OCI-LY7 (cell line): ENCODE measurements around the gene PACS2. TPM values are rescaled to one million over a fixed set of nuclear protein-coding genes. Genes with fewer than 3 reads are reported as not detected.

Source experiments
- BruUV-seq: library from RNA; stranded (reverse); fragments of 400-500 nt; replicated peaks from 2 replicates; lab custom pipeline; 2021; lab: Mats Ljungman, UMichigan
- CTCF ChIA-PET: fragments of 300-600 bp; sonication (Branson Sonifier 250); formaldehyde crosslinking; loops from one replicate; lab custom pipeline; 2022; ENCODE audit warnings: antibody characterized with exemption; ENCODE audit not compliant: unreplicated experiment; lab: Charles Lee
- POLR2A ChIA-PET: fragments of 300-600 bp; sonication (Branson Sonifier 250); formaldehyde crosslinking; loops from one replicate; lab custom pipeline; 2022; ENCODE audit warnings: antibody characterized with exemption; lab: Charles Lee
- DNase-seq: peaks from one replicate; pipeline ENCODE4 v3.0.0-alpha.2; 2015; ENCODE audit warnings: low spot score
- H2AFZ ChIP-seq: fragments of 200-600 bp; sonication (generic), shearing (Covaris generic); 2 replicates; pipeline ENCODE4 v1.6.1; 2014; ENCODE audit warnings: mild to moderate bottlenecking, antibody characterized with exemption, low read length, moderate library complexity
- H3K27ac ChIP-seq: fragments of 200-600 bp; sonication (generic); 2 replicates; pipeline ENCODE4 v1.5.1; 2014; ENCODE audit warnings: mixed run types, low read depth, mild to moderate bottlenecking, moderate library complexity, low read length, inconsistent platforms; ENCODE audit not compliant: poor library complexity, severe bottlenecking
- H3K36me3 ChIP-seq: fragments of 200-600 bp; sonication (generic); 2 replicates; pipeline ENCODE4 v1.6.1; 2014; ENCODE audit warnings: mild to moderate bottlenecking, antibody characterized with exemption, low read length, moderate library complexity, mixed read lengths; ENCODE audit not compliant: insufficient read depth
- H3K4me1 ChIP-seq: fragments of 200-600 bp; sonication (generic); 2 replicates; pipeline ENCODE4 v1.5.1; 2014; ENCODE audit warnings: mild to moderate bottlenecking, low read length; ENCODE audit not compliant: insufficient read depth, poor library complexity, severe bottlenecking
- H3K4me2 ChIP-seq: fragments of 200-600 bp; sonication (generic); 2 replicates; pipeline ENCODE4 v1.6.1; 2014; ENCODE audit warnings: mild to moderate bottlenecking, low read length
- H3K4me3 ChIP-seq: fragments of 200-600 bp; sonication (generic); 2 replicates; pipeline ENCODE4 v1.5.1; 2014; ENCODE audit warnings: mild to moderate bottlenecking, low read depth, low read length; ENCODE audit not compliant: poor library complexity, severe bottlenecking
- H3K79me2 ChIP-seq: fragments of 200-600 bp; sonication (generic); 2 replicates; pipeline ENCODE4 v1.6.1; 2016; ENCODE audit warnings: low read depth, mild to moderate bottlenecking, low read length, moderate library complexity, mixed read lengths; ENCODE audit not compliant: insufficient read depth
- H3K9me2 ChIP-seq: fragments of 200-600 bp; sonication (generic); 2 replicates; pipeline ENCODE4 v1.6.1; 2016; ENCODE audit warnings: mild to moderate bottlenecking, low read length, mixed read lengths; ENCODE audit not compliant: insufficient read depth
- H3K9me3 ChIP-seq: fragments of 200-600 bp; sonication (generic); 2 replicates; pipeline ENCODE4 v1.6.1; 2014; ENCODE audit warnings: mild to moderate bottlenecking, mixed run types, low read length, mixed read lengths
- H4K20me1 ChIP-seq: fragments of 200-600 bp; sonication (generic); 2 replicates; pipeline ENCODE4 v1.6.1; 2014; ENCODE audit warnings: mild to moderate bottlenecking, antibody characterized with exemption, low read length, moderate library complexity, mixed read lengths; ENCODE audit not compliant: insufficient read depth
- EZH2phosphoT487 ChIP-seq: fragments of 200-600 bp; sonication (generic); IDR thresholded peaks from 2 replicates; pipeline ENCODE4 v1.6.1; 2018; ENCODE audit warnings: low read depth, borderline replicate concordance, mild to moderate bottlenecking, mixed run types, antibody characterized with exemption, low read length, moderate library complexity, mixed read lengths
- intact Hi-C: fragments of 100-400 bp; cut with micrococcal nuclease; formaldehyde crosslinking; loops from one replicate; pipeline ENCODE4 v1.10.0; 2022; ENCODE audit not compliant: unreplicated experiment
- total RNA-seq, 2 experiments: library from RNA; depleted of rRNA in 1 of 2; stranded (reverse); fragments of >200 nt in 1 of 2; shearing (Covaris generic) in 1 of 2; gene quantifications; 2 replicates each; pipeline ENCODE4 v1.2.3, GENCODE V29; 2014 to 2022
- TF ChIP-seq, protein P1 (sequence below): fragments of 200-600 bp; sonication (generic); conservative IDR thresholded peaks from 2 replicates; pipeline ENCODE4 v1.5.1; 2014; ENCODE audit warnings: mild to moderate bottlenecking, antibody characterized with exemption, low read length, moderate library complexity, mixed read lengths

Gene PACS2
- total RNA-seq, 2 experiments from 2014 or later = 45.4 to 46.9 TPM

DNA sequence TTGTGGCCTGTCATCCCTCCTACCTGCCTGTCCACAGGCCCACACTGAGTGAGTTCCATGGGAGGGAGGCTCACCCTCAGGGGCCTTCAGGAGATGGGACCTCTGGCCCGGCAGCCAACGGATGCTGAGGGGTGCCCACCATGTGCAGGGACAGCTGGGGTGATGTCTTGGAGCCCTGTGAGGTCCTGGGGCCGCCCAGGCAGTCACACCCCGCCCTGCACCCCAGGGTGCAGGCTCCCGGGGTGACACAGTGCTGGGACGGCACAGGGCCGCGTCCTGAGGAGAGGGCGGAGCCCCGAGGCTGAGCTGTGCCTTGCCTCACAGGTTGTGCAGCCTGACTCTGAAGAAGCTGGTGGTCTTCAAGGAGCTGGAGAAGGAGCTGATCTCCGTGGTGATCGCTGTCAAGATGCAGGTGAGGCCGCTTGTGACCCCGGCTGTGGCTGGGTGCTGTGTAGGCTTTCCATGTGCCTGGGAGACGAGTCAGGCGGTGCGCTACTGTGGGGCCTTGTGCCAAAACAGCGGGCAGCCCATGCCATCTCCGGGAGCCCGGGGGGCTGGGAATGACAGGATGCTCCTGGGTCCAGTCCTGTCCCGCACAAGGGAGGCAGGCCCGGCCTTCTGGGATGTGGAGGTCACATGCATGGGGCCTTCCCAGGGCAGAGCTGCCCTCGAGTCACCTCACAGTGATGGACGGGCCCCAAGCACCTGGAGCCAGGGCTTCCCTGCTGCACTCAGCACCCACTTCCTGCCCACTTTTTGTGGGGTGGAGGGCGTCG is 33.8 kb downstream of the PACS2 start:
- TF ChIP-seq EZH2phosphoT487 = no peak
- TF ChIP-seq, protein P1, sequence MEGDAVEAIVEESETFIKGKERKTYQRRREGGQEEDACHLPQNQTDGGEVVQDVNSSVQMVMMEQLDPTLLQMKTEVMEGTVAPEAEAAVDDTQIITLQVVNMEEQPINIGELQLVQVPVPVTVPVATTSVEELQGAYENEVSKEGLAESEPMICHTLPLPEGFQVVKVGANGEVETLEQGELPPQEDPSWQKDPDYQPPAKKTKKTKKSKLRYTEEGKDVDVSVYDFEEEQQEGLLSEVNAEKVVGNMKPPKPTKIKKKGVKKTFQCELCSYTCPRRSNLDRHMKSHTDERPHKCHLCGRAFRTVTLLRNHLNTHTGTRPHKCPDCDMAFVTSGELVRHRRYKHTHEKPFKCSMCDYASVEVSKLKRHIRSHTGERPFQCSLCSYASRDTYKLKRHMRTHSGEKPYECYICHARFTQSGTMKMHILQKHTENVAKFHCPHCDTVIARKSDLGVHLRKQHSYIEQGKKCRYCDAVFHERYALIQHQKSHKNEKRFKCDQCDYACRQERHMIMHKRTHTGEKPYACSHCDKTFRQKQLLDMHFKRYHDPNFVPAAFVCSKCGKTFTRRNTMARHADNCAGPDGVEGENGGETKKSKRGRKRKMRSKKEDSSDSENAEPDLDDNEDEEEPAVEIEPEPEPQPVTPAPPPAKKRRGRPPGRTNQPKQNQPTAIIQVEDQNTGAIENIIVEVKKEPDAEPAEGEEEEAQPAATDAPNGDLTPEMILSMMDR = no peak
- Histone ChIP-seq H3K9me3 (no peaks in the 10 kb centered on the region), H4K20me1 (no peaks in the 10 kb centered on the region; the same call in 1 of the 2 replicates), H3K27ac (no peak overlapping the region), H3K79me2 (no peaks in the 10 kb centered on the region), H2AFZ (no peak overlapping the region), H3K4me2 (no peak overlapping the region), H3K9me2 (no peaks in the 10 kb centered on the region), H3K36me3 (no peaks in the 10 kb centered on the region), H3K4me3 (no peak overlapping the region), H3K4me1 (no peaks in the 10 kb centered on the region)
- POLR2A ChIA-PET = no interaction called here
- no peak for DNase-seq
- intact Hi-C loops = no loop called here
- CTCF ChIA-PET = no interaction called here
- BruUV-seq = no TSS peak

DNA sequence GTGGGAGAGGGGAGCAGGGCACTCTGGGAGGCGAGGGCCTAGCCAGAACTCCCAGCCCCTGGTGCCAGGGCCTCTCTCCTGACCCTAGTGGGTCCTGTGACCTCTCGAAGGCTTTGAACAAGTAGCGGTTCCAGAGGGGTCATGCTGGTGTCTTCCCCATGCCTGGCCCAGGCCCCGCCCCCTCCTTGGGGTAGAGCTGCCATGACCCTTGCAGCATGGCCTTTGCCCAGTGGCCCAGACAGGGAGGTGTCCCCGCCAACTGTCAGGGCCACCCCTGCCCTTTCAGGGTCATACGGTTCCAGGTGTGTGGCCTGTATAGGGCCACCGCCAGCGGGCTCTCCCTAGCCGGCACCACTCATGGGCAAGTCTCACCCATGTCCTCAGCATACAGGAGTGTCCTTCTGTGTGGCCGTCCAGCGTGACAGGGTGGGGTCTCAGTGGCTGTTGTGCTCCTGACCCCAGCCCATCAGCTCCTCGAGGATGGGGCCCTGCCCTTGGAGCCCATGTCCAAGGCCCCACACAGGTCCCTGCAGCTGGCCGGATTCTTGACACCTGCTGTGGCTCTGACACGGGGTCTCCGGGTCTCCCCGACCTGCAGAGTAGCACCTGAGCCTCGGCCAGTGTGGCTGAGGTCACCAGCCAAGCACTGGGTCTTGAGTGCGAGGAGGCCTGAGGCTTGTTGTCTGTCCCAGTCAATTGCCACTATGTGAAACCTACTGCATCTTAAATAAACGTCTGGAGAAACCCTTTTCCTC is 34.6 kb downstream of the PACS2 start:
- H3K9me3 ChIP-seq = no peaks in the 10 kb centered on the region
- H3K79me2 ChIP-seq = no peaks in the 10 kb centered on the region
- TF ChIP-seq, protein P1 = no peak
- no peak for TF ChIP-seq EZH2phosphoT487
- H3K4me3 ChIP-seq = no peak overlapping the region
- no peak overlapping the region for H3K27ac ChIP-seq
- intact Hi-C loops = no loop called here
- H3K36me3 ChIP-seq = no peaks in the 10 kb centered on the region
- ChIA-PET POLR2A (no interaction called here), CTCF (no interaction called here)
- H2AFZ ChIP-seq = no peak overlapping the region
- H3K4me1 ChIP-seq = no peaks in the 10 kb centered on the region
- H4K20me1 ChIP-seq = no peaks in the 10 kb centered on the region; the same call in 1 of the 2 replicates
- no TSS peak for BruUV-seq
- H3K9me2 ChIP-seq = no peaks in the 10 kb centered on the region
- H3K4me2 ChIP-seq = no peak overlapping the region
- DNase-seq = no peak
